KBM-7 (cell line): Measurements from ENCODE around the gene OPRL1.
A peak's percentile ranks its signal among the peaks of the same experiment; 100 is the strongest.

Experiments
- DNase-seq: peaks from one replicate; pipeline ENCODE4 v3.0.0-alpha.2; 2015
- in situ Hi-C: fragments of 300-500 bp; cut with MboI; formaldehyde crosslinking; loops from 2 replicates; pipeline ENCODE4 v1.14.3; 2020; ENCODE audit warnings: low sequenced_read_pairs, low pct_unique_long_range_greater_than_20kb, mixed read lengths

The OPRL1 gene

GRCh38 chr20:64041040-64041780 is 38.7 kb upstream of the OPRL1 start:
- in situ Hi-C loops: no loop called here
- peak; percentile 66 for DNase-seq

DNA sequence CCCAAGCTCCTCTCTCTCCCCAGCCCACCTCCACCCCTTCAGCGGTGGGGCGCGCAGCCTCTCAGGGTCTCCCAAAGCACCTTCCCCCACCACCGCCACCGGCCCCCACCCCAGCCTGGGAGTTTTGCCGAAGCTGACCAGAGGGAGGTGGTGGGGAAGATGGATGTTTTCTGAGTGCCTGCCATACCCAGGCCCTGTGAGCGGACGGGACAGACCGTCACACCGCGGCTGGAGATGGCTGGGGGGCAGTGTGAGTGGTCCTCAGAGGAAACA is 38.2 kb upstream of the OPRL1 start:
- DNase-seq: no peak
- in situ Hi-C loops: no loop called here

- DNase-seq: peak; percentile 48
These were observed 37.7 kb upstream of the OPRL1 start for GRCh38 chr20:64042054-64042781.

DNA sequence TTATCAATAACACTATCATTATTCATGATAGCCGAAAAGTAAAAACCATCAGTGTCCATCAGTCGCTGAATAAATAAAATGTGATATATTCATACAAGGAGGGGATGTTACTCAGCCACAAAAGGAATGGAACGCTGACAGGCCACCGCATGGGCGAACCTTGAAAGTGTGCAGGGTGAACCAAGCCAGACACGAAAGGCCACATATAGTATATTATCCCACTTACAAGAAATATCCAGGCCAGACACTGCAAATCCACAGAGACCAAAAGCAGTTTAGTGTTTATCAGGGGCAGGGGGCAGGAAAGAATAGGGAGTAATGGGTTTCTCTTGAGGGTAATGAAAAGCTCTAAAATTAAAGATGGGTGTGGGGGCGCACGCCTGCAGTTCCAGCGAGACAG is 36.1 kb upstream of the OPRL1 start:
- in situ Hi-C loops: no loop called here
- no peak for DNase-seq

More at GRCh38 chr20:64042054-64042781, 37.7 kb upstream of the OPRL1 start:
- in situ Hi-C loops: no loop called here

GRCh38 chr20:64044484-64045247 is 35.2 kb upstream of the OPRL1 start:
- in situ Hi-C loops: no loop called here
- DNase-seq: no peak

- in situ Hi-C loops: no loop called here
- DNase-seq: no peak
These were observed 34.4 kb upstream of the OPRL1 start for GRCh38 chr20:64045346-64046011.

GRCh38 chr20:64047046-64047389 is 32.9 kb upstream of the OPRL1 start:
- no peak for DNase-seq
- in situ Hi-C loops: no loop called here

GRCh38 chr20:64047968-64048401 is 31.9 kb upstream of the OPRL1 start:
- in situ Hi-C loops: no loop called here
- DNase-seq: no peak

GRCh38 chr20:64048402-64049044 is 31.4 kb upstream of the OPRL1 start:
- DNase-seq: no peak
- in situ Hi-C loops: no loop called here

DNA sequence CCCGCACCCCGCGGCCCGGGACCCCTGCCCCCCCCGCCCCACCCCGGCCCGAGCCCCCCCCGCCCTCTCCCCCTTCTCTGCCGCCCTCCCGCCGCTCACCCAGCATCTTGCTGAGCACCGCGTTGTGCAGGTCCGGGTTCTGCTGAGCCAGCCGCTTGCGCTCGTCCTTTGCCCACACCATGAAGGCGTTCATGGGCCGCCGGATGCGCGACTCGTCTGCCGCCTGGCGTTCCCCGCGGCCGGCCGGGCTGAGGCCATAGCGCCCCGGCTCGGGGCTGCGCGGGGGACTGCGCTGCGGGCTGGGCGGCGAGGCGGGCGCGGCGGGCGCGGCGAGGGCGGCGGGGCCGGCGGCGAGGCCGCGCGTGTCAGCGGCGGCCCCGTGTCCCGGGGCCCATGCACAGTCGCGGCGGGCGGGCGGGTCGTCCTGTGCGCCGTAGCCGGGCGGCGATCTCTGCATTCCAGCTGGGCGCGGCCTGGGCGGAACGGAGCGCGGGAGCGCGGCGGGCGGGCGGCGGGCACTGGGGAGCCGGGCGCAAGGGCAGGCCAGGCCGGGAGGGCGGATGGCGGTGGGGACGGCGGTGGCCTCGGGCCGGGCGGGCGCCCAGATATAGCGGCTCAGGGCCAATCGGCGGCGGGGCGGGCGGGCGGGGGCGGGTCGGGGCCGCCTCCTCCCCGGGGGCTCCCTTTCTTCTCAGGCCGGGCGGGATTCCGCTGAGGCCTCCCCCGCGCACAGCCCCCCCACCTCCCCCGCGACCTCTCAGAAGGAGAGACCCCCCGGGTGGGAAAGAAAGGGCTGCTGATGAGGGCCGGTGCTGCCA is 30.6 kb upstream of the OPRL1 start, which contains the start of gene SOX18:
SOX18 (minus strand) TSS at position 580 of the 818 bp plus-strand sequence; CDS start at position 457, 123 bp downstream.
- no peak for DNase-seq
- in situ Hi-C loops: no loop called here

GRCh38 chr20:64049878-64050260 is 30.0 kb upstream of the OPRL1 start:
- in situ Hi-C loops: no loop called here
- peak; percentile 30 for DNase-seq

GRCh38 chr20:64050261-64051032 is 29.4 kb upstream of the OPRL1 start:
- no peak for DNase-seq
- in situ Hi-C loops: no loop called here

GRCh38 chr20:64051033-64051452 is 28.8 kb upstream of the OPRL1 start:
- no peak for DNase-seq
- in situ Hi-C loops: no loop called here

GRCh38 chr20:64051561-64052325 is 28.1 kb upstream of the OPRL1 start:
- no peak for DNase-seq
- in situ Hi-C loops: no loop called here

GRCh38 chr20:64052326-64052722 is 27.6 kb upstream of the OPRL1 start:
- DNase-seq: no peak
- in situ Hi-C loops: no loop called here

- DNase-seq: no peak
These were observed 26.7 kb upstream of the OPRL1 start for GRCh38 chr20:64052987-64053840.

More at GRCh38 chr20:64052987-64053840, 26.7 kb upstream of the OPRL1 start:
- in situ Hi-C loops: no loop called here
